Smooth muscle cell (in vitro differentiated cells): ENCODE results near the gene RBM19. TPM values are rescaled to one million over a fixed set of nuclear protein-coding genes. Genes with fewer than 3 reads are reported as not detected.
"Not testable (repeated sequence)": the region's sequence is repeated elsewhere in the genome, so short reads cannot be mapped to it uniquely, and the experiment has no call there.

Experiments
- DNase-seq: peaks from one replicate; lab custom pipeline; 2025; ENCODE audit not compliant: unreplicated experiment; lab: John Stamatoyannopoulos, UW
- H2AFZ ChIP-seq: fragments of 200-600 bp; sonication (generic); 2 replicates; pipeline ENCODE4 v1.6.0; 2016; ENCODE audit warnings: antibody characterized with exemption, low read depth, mild to moderate bottlenecking
- H3F3A ChIP-seq: fragments of 200-600 bp; sonication (generic); 2 replicates; pipeline ENCODE4 v1.6.0; 2017; ENCODE audit warnings: antibody characterized with exemption, low read depth
- H3K27ac ChIP-seq: fragments of 200-600 bp; sonication (generic); 2 replicates; pipeline ENCODE4 v1.5.1; 2016; ENCODE audit warnings: low read depth, mild to moderate bottlenecking
- H3K27me3 ChIP-seq: fragments of 200-600 bp; sonication (generic); 2 replicates; pipeline ENCODE4 v1.6.1; 2016; ENCODE audit warnings: low read depth, mild to moderate bottlenecking
- H3K36me3 ChIP-seq: fragments of 200-600 bp; sonication (generic); 2 replicates; pipeline ENCODE4 v1.5.1; 2016; ENCODE audit warnings: low read depth
- H3K4me1 ChIP-seq: fragments of 200-600 bp; sonication (generic); 2 replicates; pipeline ENCODE4 v1.5.1; 2016; ENCODE audit warnings: low read depth
- H3K4me2 ChIP-seq: fragments of 200-600 bp; sonication (generic); 2 replicates; pipeline ENCODE4 v1.6.0; 2016; ENCODE audit warnings: mild to moderate bottlenecking
- H3K4me3 ChIP-seq: fragments of 200-600 bp; sonication (generic); 2 replicates; pipeline ENCODE4 v1.5.1; 2016; ENCODE audit warnings: mild to moderate bottlenecking
- H3K79me2 ChIP-seq: fragments of 200-600 bp; sonication (generic); 2 replicates; pipeline ENCODE4 v1.6.0; 2016; ENCODE audit warnings: low read depth, mild to moderate bottlenecking
- H3K9ac ChIP-seq: fragments of 200-600 bp; sonication (generic); 2 replicates; pipeline ENCODE4 v1.6.0; 2016; ENCODE audit warnings: low read depth
- H3K9me3 ChIP-seq: fragments of 200-600 bp; sonication (generic); replicated peaks from 2 replicates; pipeline ENCODE4 v1.5.1; 2016; ENCODE audit warnings: low read depth
- H4K20me1 ChIP-seq: fragments of 200-600 bp; sonication (generic); 2 replicates; pipeline ENCODE4 v1.6.0; 2016; ENCODE audit warnings: low read depth
- WGBS: methylation state at CpG from one replicate; pipeline ENCODE4 v1.1.7; 2016; ENCODE audit warnings: low lambda C conversion rate; 5-methylcytosine and 5-hydroxymethylcytosine counted together
- polyA plus RNA-seq: library from polyadenylated mRNA; unstranded; fragments of >200 nt; fragmentation: Nextera tagmentation; extraction: Ambion mirVana; gene quantifications from 2 replicates; pipeline ENCODE4 v1.2.1, GENCODE V29; 2016
- total RNA-seq: library from RNA; depleted of rRNA; stranded (reverse); fragments of >200 nt; gene quantifications from 2 replicates; pipeline ENCODE4 v1.2.3, GENCODE V29; 2014
- TF ChIP-seq, protein P1 (sequence below): fragments of 200-600 bp; sonication (generic); IDR thresholded peaks from 2 replicates; pipeline ENCODE4 v1.5.1; 2017; ENCODE audit warnings: borderline replicate concordance, mild to moderate bottlenecking, antibody characterized with exemption; ENCODE audit not compliant: insufficient read depth, poor library complexity, severe bottlenecking

RBM19 gene
- total and polyA plus RNA-seq, 2 experiments from 2014 or later = 12.8 to 15.9 TPM

- H4K20me1 ChIP-seq, DNase-seq, H3K9me3 ChIP-seq, H3K4me3 ChIP-seq, H3K9ac ChIP-seq, H3K4me2 ChIP-seq, H3F3A ChIP-seq, H3K4me1 ChIP-seq, H2AFZ ChIP-seq, H3K27ac ChIP-seq, H3K27me3 ChIP-seq, H3K36me3 ChIP-seq, H3K79me2 ChIP-seq: not testable (repeated sequence)
- TF ChIP-seq, protein P1, sequence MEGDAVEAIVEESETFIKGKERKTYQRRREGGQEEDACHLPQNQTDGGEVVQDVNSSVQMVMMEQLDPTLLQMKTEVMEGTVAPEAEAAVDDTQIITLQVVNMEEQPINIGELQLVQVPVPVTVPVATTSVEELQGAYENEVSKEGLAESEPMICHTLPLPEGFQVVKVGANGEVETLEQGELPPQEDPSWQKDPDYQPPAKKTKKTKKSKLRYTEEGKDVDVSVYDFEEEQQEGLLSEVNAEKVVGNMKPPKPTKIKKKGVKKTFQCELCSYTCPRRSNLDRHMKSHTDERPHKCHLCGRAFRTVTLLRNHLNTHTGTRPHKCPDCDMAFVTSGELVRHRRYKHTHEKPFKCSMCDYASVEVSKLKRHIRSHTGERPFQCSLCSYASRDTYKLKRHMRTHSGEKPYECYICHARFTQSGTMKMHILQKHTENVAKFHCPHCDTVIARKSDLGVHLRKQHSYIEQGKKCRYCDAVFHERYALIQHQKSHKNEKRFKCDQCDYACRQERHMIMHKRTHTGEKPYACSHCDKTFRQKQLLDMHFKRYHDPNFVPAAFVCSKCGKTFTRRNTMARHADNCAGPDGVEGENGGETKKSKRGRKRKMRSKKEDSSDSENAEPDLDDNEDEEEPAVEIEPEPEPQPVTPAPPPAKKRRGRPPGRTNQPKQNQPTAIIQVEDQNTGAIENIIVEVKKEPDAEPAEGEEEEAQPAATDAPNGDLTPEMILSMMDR = peak; percentile 13
- 84% methylated on average over 17 of the region's 17 CpGs for WGBS
These were observed 156.5 kb downstream of the RBM19 start for GRCh38 chr12:113809462-113810220.

- H3K9me3 ChIP-seq = no peaks in the 10 kb centered on the region
- H3K79me2 ChIP-seq = no peaks in the 10 kb centered on the region
- H3K27ac ChIP-seq = no peak overlapping the region
- H3K27me3 ChIP-seq = no peaks in the 10 kb centered on the region
- no peaks in the 10 kb centered on the region for H4K20me1 ChIP-seq
- TF ChIP-seq, protein P1 = no peak
- H3K9ac ChIP-seq = no peak overlapping the region
- H3K4me3 ChIP-seq = no peak overlapping the region
- H3K4me2 ChIP-seq = no peak overlapping the region
- DNase-seq = no peak
- no peaks in the 10 kb centered on the region for H3K4me1 ChIP-seq
- no peak overlapping the region for H2AFZ ChIP-seq
- no peaks in the 10 kb centered on the region for H3F3A ChIP-seq
- no peaks in the 10 kb centered on the region for H3K36me3 ChIP-seq
- 85% methylated on average over 19 of the region's 19 CpGs for WGBS
These were observed 157.8 kb downstream of the RBM19 start for GRCh38 chr12:113808095-113808951.

- Histone ChIP-seq H3K9ac (no peak overlapping the region), H3K9me3 (no peaks in the 10 kb centered on the region), H3F3A (no peaks in the 10 kb centered on the region), H3K4me2 (no peak overlapping the region), H3K4me3 (no peak overlapping the region), H4K20me1 (no peaks in the 10 kb centered on the region), H3K4me1 (no peaks in the 10 kb centered on the region), H3K36me3 (no peaks in the 10 kb centered on the region), H3K27me3 (no peaks in the 10 kb centered on the region), H3K79me2 (no peaks in the 10 kb centered on the region), H3K27ac (no peak overlapping the region), H2AFZ (no peak overlapping the region)
- TF ChIP-seq, protein P1 = no peak
- DNase-seq = no peak
- 93% methylated on average over 5 of the region's 5 CpGs for WGBS
These were observed 160.5 kb downstream of the RBM19 start for GRCh38 chr12:113805673-113806072.
